NT2/D1 (cell line): ENCODE data around the gene CXCL12.

Experiments used
- DNase-seq: peaks from one replicate; pipeline ENCODE4 v3.0.0-alpha.2; 2011; ENCODE audit warnings: low read depth, low spot score
- H3K27me3 ChIP-seq: 2 replicates; pipeline ENCODE4 v1.6.0; 2011; ENCODE audit warnings: mild to moderate bottlenecking; ENCODE audit not compliant: insufficient read length, insufficient read depth
- H3K36me3 ChIP-seq: 2 replicates; pipeline ENCODE4 v1.6.1; 2011; ENCODE audit warnings: mild to moderate bottlenecking, low read length, mixed read lengths; ENCODE audit not compliant: insufficient read depth, insufficient read length
- H3K4me1 ChIP-seq: 2 replicates; pipeline ENCODE4 v1.5.1; 2011; ENCODE audit not compliant: insufficient read depth, insufficient read length
- H3K4me3 ChIP-seq: 2 replicates; pipeline ENCODE4 v1.5.1; 2011; ENCODE audit warnings: low read depth; ENCODE audit not compliant: insufficient read length
- H3K9ac ChIP-seq: 2 replicates; pipeline ENCODE4 v1.6.0; 2011; ENCODE audit warnings: low read depth; ENCODE audit not compliant: insufficient read length
- H3K9me3 ChIP-seq: 2 replicates; pipeline ENCODE4 v1.5.1; 2011; ENCODE audit warnings: mild to moderate bottlenecking, low read length; ENCODE audit not compliant: insufficient read depth
- SUZ12 ChIP-seq: IDR thresholded peaks from 2 replicates; pipeline ENCODE4 v1.6.1; 2011; ENCODE audit not compliant: insufficient read length, insufficient read depth; ENCODE audit errors: extremely low read depth
- YY1 ChIP-seq: IDR thresholded peaks from 2 replicates; pipeline ENCODE4 v1.6.1; 2011; ENCODE audit not compliant: insufficient read length, insufficient read depth
- ZNF274 ChIP-seq: IDR thresholded peaks from 2 replicates; pipeline ENCODE4 v1.6.1; 2011; ENCODE audit warnings: mild to moderate bottlenecking, low read depth, low read length

The CXCL12 gene

GRCh38 chr10:44415121-44415520 lies 30.2 kb upstream of the CXCL12 start:
- no peak for DNase-seq
- TF ChIP-seq SUZ12 (no peak), YY1 (no peak), ZNF274 (no peak)
- Histone ChIP-seq H3K36me3 (no peaks in the 10 kb centered on the region), H3K4me3 (no peak overlapping the region), H3K9me3 (peaks cover 3% of the 10 kb centered on the region; the same call in 1 of the 2 replicates), H3K27me3 (no peaks in the 10 kb centered on the region), H3K9ac (no peak overlapping the region), H3K4me1 (no peaks in the 10 kb centered on the region)

- H3K9ac ChIP-seq: no peak overlapping the region
- H3K27me3 ChIP-seq: no peaks in the 10 kb centered on the region
- H3K36me3 ChIP-seq: no peaks in the 10 kb centered on the region
- H3K9me3 ChIP-seq: peaks cover 3% of the 10 kb centered on the region; the same call in 1 of the 2 replicates
- DNase-seq: no peak
- no peaks in the 10 kb centered on the region for H3K4me1 ChIP-seq
- no peak overlapping the region for H3K4me3 ChIP-seq
- TF ChIP-seq ZNF274 (no peak), SUZ12 (no peak)
Observed at GRCh38 chr10:44413416-44413815, 28.5 kb upstream of the CXCL12 start.

- H3K9ac ChIP-seq: no peak overlapping the region
- no peak for DNase-seq
- H3K4me1 ChIP-seq: no peaks in the 10 kb centered on the region
- H3K9me3 ChIP-seq: peaks cover 3% of the 10 kb centered on the region; the same call in 1 of the 2 replicates
- no peaks in the 10 kb centered on the region for H3K36me3 ChIP-seq
- H3K27me3 ChIP-seq: no peaks in the 10 kb centered on the region
- no peak overlapping the region for H3K4me3 ChIP-seq
- no peak for TF ChIP-seq ZNF274
Observed at GRCh38 chr10:44411251-44411650, 26.4 kb upstream of the CXCL12 start.

GRCh38 chr10:44404741-44405437 lies 20.0 kb upstream of the CXCL12 start:
- no peak for DNase-seq
- Histone ChIP-seq H3K27me3 (no peaks in the 10 kb centered on the region), H3K4me1 (no peaks in the 10 kb centered on the region), H3K9ac (no peak overlapping the region), H3K36me3 (no peaks in the 10 kb centered on the region), H3K9me3 (0 out of 2 replicates have a peak, but pooled peaks cover 10% of the 10 kb centered on the region), H3K4me3 (no peak overlapping the region)
- TF ChIP-seq SUZ12 (no peak), YY1 (no peak), ZNF274 (no peak)

- Histone ChIP-seq H3K36me3 (no peaks in the 10 kb centered on the region), H3K4me3 (no peak overlapping the region), H3K27me3 (no peaks in the 10 kb centered on the region), H3K9me3 (0 out of 2 replicates have a peak, but pooled peaks cover 10% of the 10 kb centered on the region), H3K9ac (no peak overlapping the region), H3K4me1 (peaks cover 5% of the 10 kb centered on the region)
- TF ChIP-seq ZNF274 (no peak), SUZ12 (no peak)
- no peak for DNase-seq
Observed at GRCh38 chr10:44402465-44403195, 17.7 kb upstream of the CXCL12 start.

GRCh38 chr10:44400541-44400940 lies 15.6 kb upstream of the CXCL12 start:
- DNase-seq: peak; percentile 67
- no peaks in the 10 kb centered on the region for H3K36me3 ChIP-seq
- H3K27me3 ChIP-seq: no peaks in the 10 kb centered on the region
- peaks cover 10% of the 10 kb centered on the region for H3K4me1 ChIP-seq
- 0 out of 2 replicates have a peak, but pooled peaks cover 10% of the 10 kb centered on the region for H3K9me3 ChIP-seq
- H3K9ac ChIP-seq: no peak overlapping the region
- no peak overlapping the region for H3K4me3 ChIP-seq
- TF ChIP-seq ZNF274: no peak
- no peak for TF ChIP-seq YY1
- TF ChIP-seq SUZ12: no peak

- no peak for TF ChIP-seq SUZ12
- no peak for TF ChIP-seq YY1
- TF ChIP-seq ZNF274: no peak
- H3K4me1 ChIP-seq: peaks cover 10% of the 10 kb centered on the region
- no peak overlapping the region for H3K9ac ChIP-seq
- 0 out of 2 replicates have a peak, but pooled peaks cover 5% of the 10 kb centered on the region for H3K9me3 ChIP-seq
- H3K4me3 ChIP-seq: no peak overlapping the region
- no peak for DNase-seq
- no peaks in the 10 kb centered on the region for H3K36me3 ChIP-seq
- H3K27me3 ChIP-seq: no peaks in the 10 kb centered on the region
Observed at GRCh38 chr10:44399659-44400451, 15.0 kb upstream of the CXCL12 start.
